C4-2B (cell line): ENCODE measurements around the gene RBM47.

Source experiments
- ZFX ChIP-seq: fragments of 450-650 bp; IDR thresholded peaks from 2 replicates; pipeline ENCODE4 v1.6.1; 2017
- TF ChIP-seq, protein P1 (sequence below): fragments of 450-650 bp; conservative IDR thresholded peaks from 2 replicates; pipeline ENCODE4 v1.5.1; 2017; ENCODE audit warnings: mild to moderate bottlenecking

DNA sequence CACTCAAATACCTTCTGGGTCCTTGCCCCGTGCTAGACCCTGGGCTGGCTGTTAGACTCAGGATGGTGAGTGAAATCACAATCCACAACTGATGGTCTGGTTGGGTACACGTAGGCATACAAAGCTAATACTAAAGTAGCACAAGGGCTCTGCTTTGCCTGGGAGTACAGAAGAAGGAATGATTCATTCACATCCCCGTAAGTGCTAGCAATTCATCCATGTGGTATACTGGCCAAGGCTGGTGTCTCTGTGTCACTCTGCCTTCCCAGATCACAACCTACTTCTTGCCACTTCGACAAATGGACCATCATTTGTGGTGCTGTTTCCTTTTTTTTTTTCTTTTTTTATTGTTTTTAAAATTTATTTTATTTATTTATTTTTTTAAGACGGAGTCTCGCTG, 19.7 kb upstream of the RBM47 start:
- TF ChIP-seq, protein P1, sequence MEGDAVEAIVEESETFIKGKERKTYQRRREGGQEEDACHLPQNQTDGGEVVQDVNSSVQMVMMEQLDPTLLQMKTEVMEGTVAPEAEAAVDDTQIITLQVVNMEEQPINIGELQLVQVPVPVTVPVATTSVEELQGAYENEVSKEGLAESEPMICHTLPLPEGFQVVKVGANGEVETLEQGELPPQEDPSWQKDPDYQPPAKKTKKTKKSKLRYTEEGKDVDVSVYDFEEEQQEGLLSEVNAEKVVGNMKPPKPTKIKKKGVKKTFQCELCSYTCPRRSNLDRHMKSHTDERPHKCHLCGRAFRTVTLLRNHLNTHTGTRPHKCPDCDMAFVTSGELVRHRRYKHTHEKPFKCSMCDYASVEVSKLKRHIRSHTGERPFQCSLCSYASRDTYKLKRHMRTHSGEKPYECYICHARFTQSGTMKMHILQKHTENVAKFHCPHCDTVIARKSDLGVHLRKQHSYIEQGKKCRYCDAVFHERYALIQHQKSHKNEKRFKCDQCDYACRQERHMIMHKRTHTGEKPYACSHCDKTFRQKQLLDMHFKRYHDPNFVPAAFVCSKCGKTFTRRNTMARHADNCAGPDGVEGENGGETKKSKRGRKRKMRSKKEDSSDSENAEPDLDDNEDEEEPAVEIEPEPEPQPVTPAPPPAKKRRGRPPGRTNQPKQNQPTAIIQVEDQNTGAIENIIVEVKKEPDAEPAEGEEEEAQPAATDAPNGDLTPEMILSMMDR = no peak
- no peak for TF ChIP-seq ZFX
